Neuronal stem cell (in vitro differentiated cells): ENCODE results near the gene TOMM40L.
A peak's percentile ranks its signal among the peaks of the same experiment; 100 is the strongest.

ENCODE experiments used
- DNase-seq: peaks from one replicate; pipeline ENCODE4 v3.0.0-alpha.2; 2013; ENCODE audit warnings: low spot score
- H2AFZ ChIP-seq: one replicate; pipeline ENCODE4 v1.6.1; 2013; ENCODE audit warnings: mild to moderate bottlenecking, low read length, inconsistent platforms
- H2AK5ac ChIP-seq: 2 replicates; pipeline ENCODE4 v1.6.1; 2013; ENCODE audit warnings: low read depth, mild to moderate bottlenecking, inconsistent platforms, low read length, moderate library complexity, mixed read lengths
- H2BK120ac ChIP-seq: 2 replicates; pipeline ENCODE4 v1.6.1; 2013; ENCODE audit warnings: low read depth, mild to moderate bottlenecking, inconsistent platforms, low read length, moderate library complexity, mixed read lengths
- H2BK12ac ChIP-seq: one replicate; pipeline ENCODE4 v1.6.1; 2013; ENCODE audit warnings: low read length, inconsistent platforms
- H2BK15ac ChIP-seq: 2 replicates; pipeline ENCODE4 v1.6.1; 2013; ENCODE audit warnings: mild to moderate bottlenecking, low read length, inconsistent platforms, mixed read lengths
- H2BK5ac ChIP-seq: one replicate; pipeline ENCODE4 v1.6.1; 2013; ENCODE audit warnings: inconsistent platforms, mild to moderate bottlenecking, low read length, moderate library complexity
- H3K14ac ChIP-seq: one replicate; pipeline ENCODE4 v1.6.1; 2013; ENCODE audit warnings: low read length, inconsistent platforms
- H3K18ac ChIP-seq: 2 replicates; pipeline ENCODE4 v1.6.1; 2013; ENCODE audit warnings: low read length, inconsistent platforms
- H3K23ac ChIP-seq: 2 replicates; pipeline ENCODE4 v1.6.1; 2013; ENCODE audit warnings: low read depth, mild to moderate bottlenecking, mixed read lengths, low read length, inconsistent platforms; ENCODE audit not compliant: poor library complexity
- H3K27ac ChIP-seq: replicated peaks from 3 replicates; pipeline ENCODE4 v1.5.1; 2013; ENCODE audit warnings: low read length, inconsistent platforms
- H3K27me3 ChIP-seq, 3 experiments: 2 replicates each; pipeline ENCODE4 v1.6.1; 2013; ENCODE audit warnings: low read length in 3 of 3, mild to moderate bottlenecking in 2 of 3, inconsistent platforms in 1 of 3, low read depth in 1 of 3, mixed read lengths in 1 of 3, moderate library complexity in 1 of 3; ENCODE audit not compliant: control insufficient read depth in 3 of 3, insufficient read depth in 3 of 3
- H3K36me3 ChIP-seq, 2 donors: replicated peaks in 1 of 2; 2 replicates each; pipeline ENCODE4 v1.6.1; 2013; ENCODE audit warnings: low read length in 2 of 2; ENCODE audit not compliant: control insufficient read depth in 2 of 2, insufficient read depth in 2 of 2
- H3K4ac ChIP-seq: 2 replicates; pipeline ENCODE4 v1.6.1; 2013; ENCODE audit warnings: inconsistent platforms, mild to moderate bottlenecking, low read length, moderate library complexity
- H3K4me1 ChIP-seq, 2 donors: 1 replicate in 1 of 2; 2 replicates in 1 of 2; pipeline ENCODE4 v1.6.1; 2013; ENCODE audit warnings: low read length in 2 of 2, low read depth in 1 of 2; ENCODE audit not compliant: control insufficient read depth in 2 of 2, insufficient read depth in 1 of 2
- H3K4me2 ChIP-seq: one replicate; pipeline ENCODE4 v1.6.1; 2013; ENCODE audit warnings: mild to moderate bottlenecking, low read length, inconsistent platforms; ENCODE audit not compliant: insufficient read depth, poor library complexity, severe bottlenecking
- H3K4me3 ChIP-seq, 2 donors: 2 replicates each; pipeline ENCODE4 v1.5.1; 2013; ENCODE audit warnings: low read length in 2 of 2, mild to moderate bottlenecking in 2 of 2, inconsistent platforms in 1 of 2, moderate library complexity in 1 of 2
- H3K79me1 ChIP-seq: one replicate; pipeline ENCODE4 v1.6.1; 2013; ENCODE audit warnings: low read depth, mild to moderate bottlenecking, inconsistent platforms, low read length, moderate library complexity
- H3K9ac ChIP-seq: one replicate; pipeline ENCODE4 v1.6.1; 2013; ENCODE audit warnings: mild to moderate bottlenecking, low read depth, low read length, inconsistent platforms; ENCODE audit not compliant: poor library complexity
- H3K9me3 ChIP-seq, 2 donors: replicated peaks in 1 of 2; 2 replicates each; pipeline versions ENCODE3 to v1.6.1; 2013; ENCODE audit warnings: low read length in 2 of 2, mild to moderate bottlenecking in 2 of 2, inconsistent platforms in 1 of 2, low read depth in 1 of 2, mixed read lengths in 1 of 2, moderate library complexity in 1 of 2; ENCODE audit not compliant: control insufficient read depth in 2 of 2, insufficient read depth in 1 of 2
- H4K8ac ChIP-seq: one replicate; pipeline ENCODE4 v1.6.1; 2013; ENCODE audit warnings: low read depth, mild to moderate bottlenecking, inconsistent platforms, low read length, moderate library complexity
- H4K91ac ChIP-seq: one replicate; pipeline ENCODE4 v1.6.1; 2013; ENCODE audit warnings: low read length, low read depth, mild to moderate bottlenecking, inconsistent platforms; ENCODE audit not compliant: poor library complexity
- WGBS, 2 donors: extraction: QIAGEN DNeasy Blood & Tissue Kit; methylation state at CpG; one replicate each; pipeline ENCODE4 v1.1.7; 2013; ENCODE audit warnings: missing lambda C conversion rate in 2 of 2, mixed read lengths in 1 of 2; ENCODE audit not compliant: insufficient read length in 2 of 2, insufficient replicate concordance in 1 of 2; ENCODE audit errors: extremely low coverage in 2 of 2; 5-methylcytosine and 5-hydroxymethylcytosine counted together

TOMM40L gene

DNA sequence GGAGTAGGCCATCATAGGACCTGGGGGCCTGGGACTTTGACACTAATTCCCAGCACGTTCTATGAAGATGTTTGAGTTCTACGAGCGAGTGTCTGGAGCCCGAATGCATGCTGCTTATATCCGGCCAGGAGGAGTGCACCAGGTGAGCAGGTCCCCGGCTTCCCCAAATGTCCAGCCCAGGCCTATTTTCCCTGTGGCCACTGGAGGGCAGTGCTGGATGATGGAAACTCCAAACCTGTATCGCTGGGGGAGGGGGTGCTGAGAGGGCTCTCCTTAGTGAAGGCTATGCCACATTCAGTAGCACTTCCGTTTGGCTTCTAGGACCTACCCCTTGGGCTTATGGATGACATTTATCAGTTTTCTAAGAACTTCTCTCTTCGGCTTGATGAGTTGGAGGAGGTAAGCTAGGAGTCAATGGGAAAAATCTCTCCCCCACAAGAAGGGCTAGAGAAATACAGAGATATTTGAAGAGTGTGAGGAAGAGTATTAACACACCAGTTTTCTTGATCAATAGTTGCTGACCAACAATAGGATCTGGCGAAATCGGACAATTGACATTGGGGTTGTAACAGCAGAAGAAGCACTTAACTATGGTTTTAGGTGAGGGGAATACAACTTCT is 16.0 kb upstream of the TOMM40L start:
- Histone ChIP-seq H3K27me3 (peaks cover 0 to 2% (median 0%) of the 10 kb centered on the region in 3 experiments), H3K36me3 (peaks cover 47 to 98% of the 10 kb centered on the region in 2 donors), H3K23ac (no peak overlapping the region), H2BK15ac (no peak overlapping the region), H3K9ac (no peak overlapping the region), H4K8ac (no peak overlapping the region), H3K14ac (no peak overlapping the region), H2AFZ (no peak overlapping the region), H3K9me3 (no peaks in the 10 kb centered on the region), H2BK120ac (no peak overlapping the region), H3K4me3 (no peak overlapping the region), H2AK5ac (no peak overlapping the region), H2BK12ac (no peak overlapping the region), H4K91ac (no peak overlapping the region), H3K4ac (no peak overlapping the region), H3K79me1 (peaks cover 2% of the 10 kb centered on the region), H3K18ac (no peak overlapping the region), H2BK5ac (no peak overlapping the region), H3K27ac (no peak overlapping the region), H3K4me1 (no peaks in the 10 kb centered on the region), H3K4me2 (no peak overlapping the region)
- WGBS, 2 donors = no CpG with 5 or more reads among the region's 11 CpGs
- DNase-seq = no peak

GRCh38 chr1:161214369-161214768 is 11.5 kb upstream of the TOMM40L start:
- H3K4me3 ChIP-seq = no peak overlapping the region
- H3K14ac ChIP-seq = no peak overlapping the region
- no peak overlapping the region for H2AK5ac ChIP-seq
- no peak overlapping the region for H3K9ac ChIP-seq
- no peak overlapping the region for H2BK15ac ChIP-seq
- H3K27me3 ChIP-seq = peaks cover 0 to 2% (median 0%) of the 10 kb centered on the region in 3 experiments
- no CpG with 5 or more reads among the region's 9 CpGs for WGBS, 2 donors
- no peak overlapping the region for H3K4ac ChIP-seq
- H3K36me3 ChIP-seq = peaks cover 32 to 59% of the 10 kb centered on the region in 2 donors
- H3K4me1 ChIP-seq = peaks cover 4 to 6% of the 10 kb centered on the region in 2 donors
- H4K8ac ChIP-seq = no peak overlapping the region
- no peak overlapping the region for H2BK5ac ChIP-seq
- H2AFZ ChIP-seq = no peak overlapping the region
- H3K4me2 ChIP-seq = no peak overlapping the region
- H4K91ac ChIP-seq = no peak overlapping the region
- no peak overlapping the region for H2BK12ac ChIP-seq
- H3K18ac ChIP-seq = no peak overlapping the region
- H3K27ac ChIP-seq = no peak overlapping the region
- no peaks in the 10 kb centered on the region for H3K79me1 ChIP-seq
- no peak for DNase-seq
- H2BK120ac ChIP-seq = no peak overlapping the region
- H3K23ac ChIP-seq = no peak overlapping the region
- H3K9me3 ChIP-seq = no peaks in the 10 kb centered on the region

- Histone ChIP-seq H4K91ac (no peak within 1 kb of the TSS), H2AFZ (no peak within 1 kb of the TSS), H2BK15ac (no peak within 1 kb of the TSS), H3K27me3 (peaks cover 0 to 2% (median 0%) of the 10 kb centered on the region in 3 experiments), H3K4me1 (peaks cover 4 to 6% of the 10 kb centered on the region in 2 donors), H3K4ac (no peak within 1 kb of the TSS), H3K36me3 (peaks cover 31 to 52% of the 10 kb centered on the region in 2 donors), H3K9me3 (no peaks in the 10 kb centered on the region), H3K18ac (no peak within 1 kb of the TSS), H3K27ac (no peak within 1 kb of the TSS), H3K23ac (no peak within 1 kb of the TSS), H3K4me3 (peak within 1 kb of the TSS in 1 of 2 donors; percentile 44), H3K79me1 (no peaks in the 10 kb centered on the region), H2AK5ac (no peak within 1 kb of the TSS), H2BK120ac (no peak within 1 kb of the TSS), H2BK12ac (no peak within 1 kb of the TSS), H3K9ac (no peak within 1 kb of the TSS), H3K4me2 (no peak within 1 kb of the TSS), H4K8ac (no peak within 1 kb of the TSS), H3K14ac (no peak within 1 kb of the TSS), H2BK5ac (no peak within 1 kb of the TSS)
- WGBS, 2 donors = no CpG with 5 or more reads among the region's 10 CpGs
- DNase-seq = no peak
Measured at GRCh38 chr1:161215076-161215475, 10.8 kb upstream of the TOMM40L start, which contains the start of gene FCER1G. Gene FCER1G (plus strand): TSS chr1:161215295. CDS start chr1:161215322, 27 bp downstream.

GRCh38 chr1:161216945-161217712 is 8.7 kb upstream of the TOMM40L start:
- peaks cover 0 to 1% (median under 1%) of the 10 kb centered on the region in 3 experiments for H3K27me3 ChIP-seq
- peak overlapping the region; percentile 61 for H2AFZ ChIP-seq
- DNase-seq = no peak
- peaks cover 4 to 6% of the 10 kb centered on the region in 2 donors for H3K4me1 ChIP-seq
- H3K27ac ChIP-seq = no peak overlapping the region
- H2BK120ac ChIP-seq = no peak overlapping the region
- H2BK5ac ChIP-seq = no peak overlapping the region
- no peak overlapping the region for H2BK15ac ChIP-seq
- no peak overlapping the region for H3K4me3 ChIP-seq
- H3K14ac ChIP-seq = no peak overlapping the region
- H3K4me2 ChIP-seq = no peak overlapping the region
- H3K23ac ChIP-seq = no peak overlapping the region
- no peak overlapping the region for H3K4ac ChIP-seq
- no peak overlapping the region for H4K8ac ChIP-seq
- H3K36me3 ChIP-seq = peaks cover 15 to 31% of the 10 kb centered on the region in 2 donors
- no peak overlapping the region for H3K9ac ChIP-seq
- no peak overlapping the region for H3K18ac ChIP-seq
- no peaks in the 10 kb centered on the region for H3K79me1 ChIP-seq
- no peak overlapping the region for H2BK12ac ChIP-seq
- WGBS, 2 donors = no CpG with 5 or more reads among the region's 7 CpGs
- H4K91ac ChIP-seq = no peak overlapping the region
- no peak overlapping the region for H2AK5ac ChIP-seq
- no peaks in the 10 kb centered on the region for H3K9me3 ChIP-seq
